B cell (primary cell): ENCODE results near the gene NWD2. TPM values are rescaled to one million over a fixed set of nuclear protein-coding genes. Genes with fewer than 3 reads are reported as not detected.

ENCODE experiments used
- ATAC-seq: fragments of 200-7000 bp; cut with Tn5 transposase; one replicate; pipeline ENCODE4 v1.10.0; 2021; ENCODE audit warnings: low read depth, mild to moderate bottlenecking, moderate number of reproducible peaks, moderate library complexity
- CTCF ChIA-PET: fragments of 350-600 bp; sonication (Branson Sonifier 250); formaldehyde crosslinking; loops from one replicate; lab custom pipeline; 2021; ENCODE audit warnings: antibody characterized with exemption, inconsistent platforms; lab: Charles Lee
- POLR2A ChIA-PET: fragments of 350-600 bp; sonication (Branson Sonifier 250); formaldehyde crosslinking; loops from one replicate; lab custom pipeline; 2021; ENCODE audit warnings: antibody characterized with exemption; lab: Charles Lee
- DNase-seq: peaks from one replicate; pipeline ENCODE4 v3.0.0; 2013
- H2AFZ ChIP-seq: 2 replicates; pipeline ENCODE4 v1.6.1; 2012; ENCODE audit warnings: mild to moderate bottlenecking, low read depth, low read length; ENCODE audit not compliant: insufficient read depth, poor library complexity, severe bottlenecking
- H3K27ac ChIP-seq, 2 donors: 1 replicate in 1 of 2; 2 replicates in 1 of 2; pipeline ENCODE4 v1.5.1; 2012 to 2013; ENCODE audit warnings: low read length in 2 of 2, mild to moderate bottlenecking in 2 of 2, moderate library complexity in 1 of 2
- H3K27me3 ChIP-seq, 4 experiments: fragments of 200-600 bp in 1 of 4; sonication (generic) in 1 of 4; replicated peaks in 1 of 4; 1 replicate in 2 of 4; 2 replicates in 2 of 4; pipeline versions ENCODE4 v1.6.1 to v1.7.0; 2013 to 2016; ENCODE audit warnings: low read length in 3 of 4, mild to moderate bottlenecking in 2 of 4, mixed read lengths in 1 of 4, moderate library complexity in 1 of 4; ENCODE audit not compliant: insufficient read depth in 4 of 4, control insufficient read depth in 3 of 4; ENCODE audit errors: control extremely low read depth in 1 of 4
- H3K36me3 ChIP-seq, 2 experiments: replicated peaks in 1 of 2; 1 replicate in 1 of 2; 2 replicates in 1 of 2; pipeline versions ENCODE4 v1.6.1 to v1.7.1; 2013; ENCODE audit warnings: low read length in 1 of 2; ENCODE audit not compliant: insufficient read depth in 2 of 2, control insufficient read depth in 1 of 2; ENCODE audit errors: control extremely low read depth in 1 of 2, extremely low read depth in 1 of 2
- H3K4me1 ChIP-seq, 2 donors: fragments of 200-600 bp in 1 of 2; sonication (generic) in 1 of 2; 1 replicate in 1 of 2; 2 replicates in 1 of 2; pipeline versions ENCODE4 v1.5.1 to v1.6.1; 2013 to 2017; ENCODE audit warnings: low read length in 2 of 2; ENCODE audit not compliant: control insufficient read depth in 2 of 2, insufficient read depth in 2 of 2
- H3K4me2 ChIP-seq: replicated peaks from 2 replicates; pipeline ENCODE3; 2012; ENCODE audit warnings: mild to moderate bottlenecking, low read depth, low read length; ENCODE audit not compliant: poor library complexity, severe bottlenecking
- H3K4me3 ChIP-seq, 5 experiments: fragments of 200-600 bp in 1 of 5; sonication (generic) in 1 of 5; 1 replicate in 3 of 5; 2 replicates in 2 of 5; pipeline versions ENCODE4 v1.5.1 to v1.7.0; 2011 to 2016; ENCODE audit warnings: low read length in 4 of 5, mild to moderate bottlenecking in 4 of 5, low read depth in 2 of 5, control low read depth in 1 of 5, moderate library complexity in 1 of 5; ENCODE audit not compliant: insufficient read depth in 1 of 5; ENCODE audit errors: control extremely low read depth in 1 of 5, extremely low read depth in 1 of 5
- H3K79me2 ChIP-seq: fragments of 200-600 bp; sonication (generic); one replicate; pipeline ENCODE4 v1.6.0; 2016; ENCODE audit warnings: low read length; ENCODE audit not compliant: control insufficient read depth, insufficient read depth
- H3K9ac ChIP-seq: fragments of 200-600 bp; sonication (generic); 2 replicates; pipeline ENCODE4 v1.6.1; 2017; ENCODE audit warnings: mild to moderate bottlenecking, low read length, moderate library complexity
- H3K9me3 ChIP-seq, 3 donors: one replicate each; pipeline versions ENCODE4 v1.6.1 to v1.7.1; 2013; ENCODE audit warnings: low read length in 2 of 3; ENCODE audit not compliant: control insufficient read depth in 2 of 3, insufficient read depth in 1 of 3; ENCODE audit errors: control extremely low read depth in 1 of 3
- H4K20me1 ChIP-seq: 2 replicates; pipeline ENCODE4 v1.6.0; 2012; ENCODE audit warnings: mild to moderate bottlenecking, low read length; ENCODE audit not compliant: insufficient read depth, control insufficient read depth, poor library complexity, severe bottlenecking
- H3K27ac Mint-ChIP-seq: one replicate; pipeline ENCODE4 v1.8.0; 2021; ENCODE audit warnings: mixed read lengths
- H3K27me3 Mint-ChIP-seq: one replicate; pipeline ENCODE4 v1.8.0; 2021; ENCODE audit warnings: mixed read lengths
- H3K4me1 Mint-ChIP-seq: one replicate; pipeline ENCODE4 v1.8.0; 2021; ENCODE audit warnings: mixed read lengths
- H3K4me3 Mint-ChIP-seq: one replicate; pipeline ENCODE4 v1.8.0; 2021; ENCODE audit warnings: mixed read lengths
- H3K9me3 Mint-ChIP-seq: one replicate; pipeline ENCODE4 v1.8.0; 2022; ENCODE audit warnings: mixed read lengths; ENCODE audit not compliant: insufficient read depth
- CTCF ChIP-seq: fragments of 200-600 bp; IDR thresholded peaks from one replicate; pipeline ENCODE4 v1.8.0; 2022; ENCODE audit warnings: antibody characterized with exemption, mild to moderate bottlenecking
- EZH2 ChIP-seq: IDR thresholded peaks from 2 replicates; pipeline ENCODE4 v1.6.1; 2012; ENCODE audit warnings: borderline replicate concordance, low read depth, mild to moderate bottlenecking, moderate library complexity, low read length; ENCODE audit not compliant: insufficient read depth, poor library complexity, severe bottlenecking
- WGBS: methylation state at CpG from one replicate; pipeline ENCODE4 v1.1.5; 2013; ENCODE audit warnings: missing lambda C conversion rate; ENCODE audit not compliant: insufficient coverage; 5-methylcytosine and 5-hydroxymethylcytosine counted together
- intact Hi-C: fragments of 100-400 bp; cut with micrococcal nuclease; formaldehyde crosslinking; loops from one replicate; pipeline ENCODE4 v1.10.0; 2022
- polyA plus RNA-seq: library from polyadenylated mRNA; depleted of rRNA; stranded (reverse); fragments of >200 nt; gene quantifications from 2 replicates; pipeline ENCODE4 v1.2.3, GENCODE V29; 2012
- total RNA-seq, 2 donors: library from RNA; stranded (reverse); fragments of 120-200 nt in 1 of 2; gene quantifications; 1 replicate in 1 of 2; 2 replicates in 1 of 2; pipeline versions ENCODE4 v1.2.3 to v1.2.4, GENCODE V29; 2013 to 2022

Gene NWD2
- total and polyA plus RNA-seq, 2 donors (not counting 1 experiment from before 2014, with no cell fraction given): not detected

- Histone ChIP-seq H3K4me3 (no peak overlapping the region), H3K27me3 (peaks cover 0 to 10% (median 3%) of the 10 kb centered on the region in 4 experiments), H3K27ac (no peak overlapping the region), H3K79me2 (no peaks in the 10 kb centered on the region), H4K20me1 (no peaks in the 10 kb centered on the region), H3K9ac (no peak overlapping the region), H3K36me3 (no peaks in the 10 kb centered on the region), H3K9me3 (peaks cover 0 to 1% (median 0%) of the 10 kb centered on the region in 3 donors), H2AFZ (no peak overlapping the region), H3K4me1 (no peaks in the 10 kb centered on the region), H3K4me2 (no peak overlapping the region)
- ATAC-seq: no peak
- ChIA-PET CTCF (no interaction called here), POLR2A (no interaction called here)
- Mint-ChIP-seq H3K9me3 (no peaks in the 10 kb centered on the region), H3K4me3 (no peak overlapping the region), H3K27ac (no peak overlapping the region), H3K4me1 (no peaks in the 10 kb centered on the region), H3K27me3 (peaks cover 33% of the 10 kb centered on the region)
- intact Hi-C loops: no loop called here
- no peak for TF ChIP-seq EZH2
- TF ChIP-seq CTCF: no peak
- no peak for DNase-seq
- 100% methylated on average over 2 of the region's 2 CpGs for WGBS
Observed at GRCh38 chr4:37473807-37474206, 229.3 kb downstream of the NWD2 start.

- Histone ChIP-seq H3K4me2 (no peak overlapping the region), H2AFZ (no peak overlapping the region), H3K4me3 (no peak overlapping the region), H3K9ac (no peak overlapping the region), H4K20me1 (no peaks in the 10 kb centered on the region), H3K27ac (no peak overlapping the region), H3K4me1 (no peaks in the 10 kb centered on the region), H3K36me3 (no peaks in the 10 kb centered on the region), H3K9me3 (peaks cover 0 to 2% (median 1%) of the 10 kb centered on the region in 3 donors), H3K27me3 (peaks cover 0 to 7% (median 3%) of the 10 kb centered on the region in 4 experiments), H3K79me2 (no peaks in the 10 kb centered on the region)
- intact Hi-C loops: no loop called here
- DNase-seq (no peak), ATAC-seq (no peak)
- POLR2A ChIA-PET: no interaction called here
- CTCF ChIA-PET: no interaction called here
- no peaks in the 10 kb centered on the region for H3K9me3 Mint-ChIP-seq
- no CpG with 5 or more reads among the region's 1 CpG for WGBS
- TF ChIP-seq CTCF (no peak), EZH2 (no peak)
- H3K4me3 Mint-ChIP-seq: no peak overlapping the region
- H3K4me1 Mint-ChIP-seq: no peaks in the 10 kb centered on the region
- H3K27ac Mint-ChIP-seq: no peak overlapping the region
- peaks cover 39% of the 10 kb centered on the region for H3K27me3 Mint-ChIP-seq
Observed at GRCh38 chr4:37475087-37475486, 230.5 kb downstream of the NWD2 start.
